HuH-7 (cell line): Measurements from ENCODE around the gene NBEA.

Source experiments
- DNase-seq: peaks from one replicate; pipeline ENCODE4 v3.0.0; 2011; ENCODE audit warnings: low spot score

NBEA gene

DNA sequence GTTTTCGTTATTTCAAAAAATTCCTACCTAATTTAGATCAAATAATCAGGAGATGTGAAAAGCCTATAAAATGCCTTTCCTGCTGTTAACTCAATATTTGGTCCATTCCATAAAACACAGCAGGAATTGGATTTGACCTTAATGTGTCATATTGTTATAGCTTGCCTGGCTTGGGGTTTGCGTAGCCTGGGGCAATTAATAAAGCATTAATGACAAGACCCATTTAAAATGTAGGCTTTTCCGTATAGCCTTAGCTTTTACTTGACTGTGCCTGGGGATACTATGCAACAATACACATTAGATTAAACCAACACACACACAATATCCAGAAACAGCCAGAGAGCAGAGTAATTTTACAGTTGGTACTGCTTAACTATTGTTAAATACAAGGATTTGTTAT, 651.6 kb downstream of the NBEA start:
- no peak for DNase-seq

GRCh38 chr13:35594096-35594495, 652.0 kb downstream of the NBEA start:
- no peak for DNase-seq

GRCh38 chr13:35595181-35595580, 653.1 kb downstream of the NBEA start:
- DNase-seq, result no peak

GRCh38 chr13:35596321-35597030, 654.4 kb downstream of the NBEA start:
- DNase-seq, result no peak

DNA sequence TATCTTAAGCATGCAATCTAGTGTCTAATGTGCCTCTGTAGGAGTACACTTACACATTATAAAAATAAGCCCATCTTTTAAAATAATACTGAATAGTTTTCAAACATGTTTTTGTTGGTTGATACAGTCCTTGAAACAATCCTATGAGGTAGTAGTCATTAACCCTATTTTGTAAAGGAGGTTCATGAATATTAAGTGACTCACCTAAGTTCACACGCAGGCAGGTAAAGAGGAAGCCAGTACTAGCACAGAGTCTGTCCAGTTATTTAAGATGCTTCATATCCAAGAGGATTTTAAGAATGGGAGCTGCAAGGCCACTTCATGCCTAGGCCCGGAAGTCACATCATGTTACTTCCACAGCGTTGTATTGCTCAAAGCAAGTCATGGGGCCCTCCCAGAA, 655.4 kb downstream of the NBEA start:
- no peak for DNase-seq

GRCh38 chr13:35598233-35598632, 656.2 kb downstream of the NBEA start:
- DNase-seq, result no peak

DNA sequence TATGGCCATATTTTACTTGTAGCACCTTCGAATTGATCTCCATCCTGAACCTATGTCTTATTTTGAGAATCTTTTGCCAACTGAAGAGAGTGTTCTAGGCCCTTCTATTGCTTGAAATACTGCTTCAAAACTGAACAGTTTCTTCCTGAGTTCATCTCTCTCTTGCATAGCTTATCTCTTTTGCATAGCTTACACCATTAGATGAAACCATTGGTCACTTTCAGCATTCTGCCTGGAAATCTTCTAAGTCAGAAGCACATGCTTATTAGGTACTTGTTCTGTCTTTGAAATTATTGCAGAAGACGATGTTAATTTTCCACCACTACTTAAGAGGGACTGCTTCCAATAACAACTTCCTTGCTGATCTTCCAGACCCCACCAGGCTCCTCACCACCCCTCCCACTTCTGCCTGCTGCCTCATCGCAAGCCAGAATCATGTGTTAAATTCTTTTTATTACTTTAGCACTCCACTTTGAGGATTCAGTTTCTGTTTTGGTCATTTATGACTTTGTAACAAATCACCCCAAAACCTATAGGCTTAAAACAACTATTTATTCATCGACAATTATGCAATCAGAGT, 656.8 kb downstream of the NBEA start:
- no peak for DNase-seq

DNA sequence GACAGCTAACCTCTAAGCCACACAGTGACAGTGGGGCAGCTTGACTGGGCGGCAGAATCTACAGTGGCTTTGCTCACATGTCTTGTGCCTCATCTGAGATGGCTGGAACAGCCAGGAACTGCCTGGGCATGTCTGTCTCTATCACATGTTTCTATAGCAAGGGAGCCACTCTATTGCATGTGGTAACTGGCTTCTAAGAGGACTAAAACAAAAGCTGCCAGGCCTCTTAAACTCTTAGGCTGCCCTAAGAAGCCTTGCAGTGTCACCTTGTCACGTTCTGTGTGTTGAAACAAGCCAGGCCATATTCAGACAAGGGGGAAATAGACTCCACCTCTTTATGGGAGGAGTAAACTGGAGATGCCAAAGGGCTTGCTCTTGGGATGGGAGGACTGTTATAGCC, 657.3 kb downstream of the NBEA start:
- no peak for DNase-seq

DNA sequence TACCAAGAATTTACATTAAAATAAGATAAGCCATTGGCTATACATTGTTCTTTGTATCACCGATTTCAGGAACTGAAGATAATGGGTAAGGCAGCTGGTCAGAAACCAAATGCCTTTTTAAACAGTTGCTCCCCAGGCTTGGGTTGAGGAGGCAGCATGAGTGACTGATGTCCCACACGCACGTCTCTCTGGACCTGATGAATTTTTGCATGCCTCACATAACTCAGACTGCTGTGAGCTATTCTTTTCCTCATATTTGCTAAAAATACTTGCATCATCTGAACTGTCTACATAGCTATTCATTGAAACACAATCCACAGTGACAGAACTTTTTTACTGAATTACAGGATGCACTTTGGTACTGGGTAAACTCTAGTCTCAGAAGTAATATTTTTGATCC, 658.1 kb downstream of the NBEA start:
- no peak for DNase-seq

GRCh38 chr13:35603593-35604285, 661.7 kb downstream of the NBEA start:
- DNase-seq, result no peak

- DNase-seq, result no peak
These were observed 672.6 kb downstream of the NBEA start for GRCh38 chr13:35614666-35615065.

GRCh38 chr13:35617420-35617819, 675.4 kb downstream of the NBEA start:
- DNase-seq, result no peak

DNA sequence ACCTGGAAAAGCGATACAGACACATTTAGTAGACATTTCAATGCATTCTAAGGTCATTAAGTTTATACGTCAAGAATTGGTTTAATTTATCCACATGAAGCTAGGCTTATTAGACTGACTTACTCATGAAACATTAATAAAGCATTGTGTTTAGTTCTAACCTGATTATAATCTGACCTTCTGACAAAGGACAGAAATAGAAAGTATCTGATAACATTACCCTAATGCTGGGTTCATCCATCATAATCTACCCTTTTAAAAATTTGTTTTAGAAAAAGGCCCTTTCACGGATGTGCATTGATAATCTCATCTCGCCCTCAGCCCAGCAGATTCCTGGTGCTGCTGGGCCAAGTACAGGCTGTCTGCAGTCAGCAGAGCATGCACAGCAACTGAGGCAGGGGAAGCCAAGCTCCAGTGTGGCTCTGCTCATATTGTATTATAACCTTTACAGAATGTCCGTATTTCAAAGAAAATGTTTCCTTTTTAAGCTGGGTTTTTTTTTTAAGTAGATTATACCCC, 676.6 kb downstream of the NBEA start:
- DNase-seq, result no peak

DNA sequence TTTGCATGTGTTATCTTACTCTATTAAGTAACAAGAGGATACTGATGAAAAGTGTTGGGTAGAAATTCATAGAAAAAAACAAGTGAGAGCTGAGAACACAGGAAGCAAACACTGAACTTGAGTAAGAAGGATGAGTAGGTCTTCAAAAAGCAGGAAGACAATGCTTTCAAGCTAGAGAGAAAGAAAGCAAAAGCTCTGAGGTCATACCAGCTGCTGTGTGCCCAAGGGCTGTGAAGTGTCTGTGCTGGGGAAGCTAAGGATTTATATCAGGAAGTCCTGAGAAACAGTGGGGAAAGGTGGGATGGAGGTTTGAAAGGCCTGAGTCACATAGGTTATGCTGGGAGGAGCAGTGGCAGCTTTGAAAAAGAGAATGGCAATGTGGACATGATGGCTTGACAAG, 679.9 kb downstream of the NBEA start:
- no peak for DNase-seq

- no peak for DNase-seq
These were observed 687.0 kb downstream of the NBEA start for GRCh38 chr13:35629026-35629425.

DNA sequence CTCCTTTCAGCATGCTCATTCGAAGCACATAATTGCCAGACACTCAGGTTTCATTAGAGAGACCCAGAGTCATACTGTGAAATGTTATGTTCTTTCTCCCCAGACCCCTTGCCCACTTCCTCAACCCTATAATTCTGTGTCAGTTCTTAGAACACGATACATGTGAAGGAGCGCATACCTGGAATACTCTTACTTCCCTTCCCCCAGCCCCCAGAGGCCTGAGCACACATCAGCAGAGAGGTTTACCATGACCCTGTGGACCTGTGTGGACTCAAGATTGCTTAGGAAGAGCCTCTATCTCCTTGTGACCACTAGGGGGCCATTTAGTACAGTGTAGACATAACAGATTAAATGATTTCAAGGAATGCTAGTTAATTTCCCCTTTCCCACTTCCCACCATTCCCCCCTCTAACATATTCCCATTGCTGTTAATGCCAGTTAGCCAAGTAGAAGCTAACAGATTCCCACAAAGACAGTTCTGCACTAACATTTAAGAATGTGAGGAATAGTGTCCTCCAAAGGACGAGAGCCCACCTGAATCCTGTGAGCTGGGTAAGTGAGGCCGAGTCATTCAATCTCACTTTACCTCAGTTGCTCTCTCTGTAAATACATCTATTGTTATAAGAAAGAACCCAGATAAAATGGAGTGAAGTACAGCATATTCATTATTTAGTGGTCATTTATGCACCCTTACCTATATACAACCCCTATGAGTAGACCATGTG, 688.6 kb downstream of the NBEA start:
- DNase-seq, result peak; percentile 8

DNA sequence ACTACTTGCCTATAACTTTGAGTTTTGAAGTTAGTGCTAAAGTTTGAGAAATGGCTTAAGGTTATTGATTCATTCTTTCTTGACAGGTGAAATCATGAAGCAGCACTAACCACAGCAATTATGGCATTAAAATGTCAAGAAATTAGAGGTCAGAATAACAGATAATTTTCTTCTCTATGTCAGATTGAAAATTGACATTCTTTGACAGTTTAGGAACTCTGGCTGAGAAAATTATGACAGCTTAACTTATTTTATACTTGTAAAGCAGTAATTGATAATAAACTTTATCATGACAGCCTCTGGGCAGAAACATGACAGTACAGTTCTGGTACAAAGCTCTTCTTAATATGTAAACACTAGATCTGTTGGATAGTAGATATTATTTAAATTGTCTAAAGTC, 689.6 kb downstream of the NBEA start:
- DNase-seq, result no peak

GRCh38 chr13:35643625-35644024, 701.6 kb downstream of the NBEA start:
- DNase-seq, result no peak

DNA sequence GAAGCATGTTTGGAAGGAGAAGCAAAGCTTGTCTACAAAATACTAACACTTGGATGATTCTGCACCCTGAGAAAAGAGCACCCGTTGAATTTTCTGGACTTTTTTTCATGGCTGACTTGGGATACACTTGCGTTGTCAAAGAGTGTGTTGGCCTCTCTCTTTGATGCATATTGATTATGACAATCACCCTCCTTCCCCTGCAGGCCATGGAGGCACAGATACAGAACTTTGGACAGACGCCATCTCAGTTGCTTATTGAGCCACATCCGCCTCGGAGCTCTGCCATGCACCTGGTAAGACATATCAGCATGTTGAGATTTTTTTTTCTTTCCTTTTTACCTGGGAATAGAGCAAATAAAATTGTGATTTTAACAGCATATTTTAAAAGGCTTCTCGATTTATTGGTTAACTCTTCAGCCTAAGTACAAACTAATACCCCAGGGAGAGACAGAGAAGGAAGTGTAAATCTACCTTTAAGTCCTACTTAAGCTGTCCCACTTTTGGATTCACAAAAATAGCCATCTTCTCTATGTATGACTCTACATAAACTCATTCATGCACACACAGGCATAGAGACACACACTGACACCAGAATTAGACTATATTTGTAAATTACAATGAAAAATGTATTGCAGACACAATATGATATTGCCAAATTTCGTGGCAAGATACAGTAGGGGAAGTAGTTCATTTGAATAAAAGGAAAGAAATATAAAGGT, 704.1 kb downstream of the NBEA start:
- no peak for DNase-seq

DNA sequence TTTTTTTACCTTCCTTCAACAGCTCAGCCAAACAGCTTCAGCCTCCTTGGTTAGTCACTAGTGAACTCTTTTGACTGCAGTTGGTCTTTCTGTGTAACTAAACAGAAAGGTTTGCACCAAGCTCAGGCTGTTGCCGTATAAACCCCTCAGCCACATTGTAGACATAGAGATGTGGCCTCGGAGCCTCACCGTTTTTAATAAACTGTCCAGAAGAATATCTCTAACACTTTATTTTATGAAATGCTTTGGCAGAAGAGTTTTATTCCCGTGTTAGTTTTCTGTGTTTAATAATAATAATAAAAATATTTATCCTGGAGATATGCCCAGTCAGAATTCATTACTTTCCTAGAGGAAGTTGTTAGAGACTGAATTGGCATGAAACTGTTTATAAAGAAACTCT, 706.1 kb downstream of the NBEA start:
- DNase-seq, result no peak

GRCh38 chr13:35649162-35649561, 707.1 kb downstream of the NBEA start:
- DNase-seq, result no peak

DNA sequence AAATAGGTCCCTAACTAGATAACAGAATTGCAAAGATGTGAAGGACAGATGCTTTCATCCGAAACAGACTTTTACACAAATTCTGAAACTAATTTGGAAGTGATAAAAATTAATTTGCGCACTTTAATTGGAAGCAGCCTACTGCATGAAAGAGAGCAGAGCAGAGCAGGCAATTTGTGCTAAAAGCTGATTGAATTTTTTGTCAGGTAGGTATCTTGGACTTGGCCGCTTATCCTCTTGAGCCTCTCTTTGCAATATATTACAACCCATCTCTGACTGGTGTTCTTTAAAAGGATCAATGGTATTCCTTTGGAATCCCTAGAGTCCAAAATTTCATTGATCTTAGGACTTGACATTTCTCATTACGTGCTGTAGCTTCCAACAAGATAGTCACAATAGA, 717.7 kb downstream of the NBEA start:
- DNase-seq, result no peak
